CD4-positive, alpha-beta T cell treated with Interleukin-6 for 4 hours (primary cell): Measurements from ENCODE around the gene LCE3C.
"Not testable (repeated sequence)": the region's sequence is repeated elsewhere in the genome, so short reads cannot be mapped to it uniquely, and the experiment has no call there.

ENCODE experiments used
- DNase-seq: peaks from one replicate; pipeline ENCODE4 v3.0.0-alpha.2; 2020; ENCODE audit warnings: mixed read lengths

LCE3C gene

GRCh38 chr1:152599934-152600333, at the start of gene LCE3C:
Gene LCE3C (plus strand): TSS chr1:152600234. CDS start chr1:152600732, 498 bp downstream.
- DNase-seq: no peak

- DNase-seq: no peak
Observed at GRCh38 chr1:152565115-152565514, 34.9 kb upstream of the LCE3C start.

GRCh38 chr1:152565535-152566215, 34.4 kb upstream of the LCE3C start:
- no peak for DNase-seq

GRCh38 chr1:152566681-152567080, 33.4 kb upstream of the LCE3C start, which contains the start of gene LCE3E:
Gene LCE3E (minus strand): TSS chr1:152566780. CDS start chr1:152566208, 572 bp downstream.
- DNase-seq: no peak

- DNase-seq: no peak
Observed at GRCh38 chr1:152577168-152577567, 22.9 kb upstream of the LCE3C start.

GRCh38 chr1:152579526-152579925, 20.5 kb upstream of the LCE3C start:
- not testable (repeated sequence) for DNase-seq

GRCh38 chr1:152580433-152580832, 19.6 kb upstream of the LCE3C start, which contains the start of gene LCE3D:
Gene LCE3D (minus strand): TSS chr1:152580516. CDS start chr1:152579936, 580 bp downstream.
- no peak for DNase-seq

GRCh38 chr1:152582647-152583046, 17.4 kb upstream of the LCE3C start:
- no peak for DNase-seq

- DNase-seq: no peak
Observed at GRCh38 chr1:152585586-152585985, 14.4 kb upstream of the LCE3C start.

- no peak for DNase-seq
Observed at GRCh38 chr1:152596986-152597385, 3.0 kb upstream of the LCE3C start.

GRCh38 chr1:152613511-152613910, 13.5 kb downstream of the LCE3C start, which contains the start of gene LCE3B:
Gene LCE3B (plus strand): TSS chr1:152613811. CDS start chr1:152613811, 0 bp downstream.
- DNase-seq: no peak

- no peak for DNase-seq
Observed at GRCh38 chr1:152621993-152622392, 22.0 kb downstream of the LCE3C start.

GRCh38 chr1:152622803-152623202, 22.8 kb downstream of the LCE3C start, which contains the start of gene LCE3A:
Gene LCE3A (minus strand): TSS chr1:152623103. CDS start chr1:152623103, 0 bp downstream.
- DNase-seq: no peak

- DNase-seq: no peak
Observed at GRCh38 chr1:152623203-152623844, 23.3 kb downstream of the LCE3C start.

- DNase-seq: no peak
Observed at GRCh38 chr1:152626744-152627143, 26.7 kb downstream of the LCE3C start.

GRCh38 chr1:152630596-152630995, 30.6 kb downstream of the LCE3C start:
- no peak for DNase-seq

GRCh38 chr1:152640351-152640750, 40.3 kb downstream of the LCE3C start:
- DNase-seq: no peak

- DNase-seq: no peak
Observed at GRCh38 chr1:152643945-152644344, 43.9 kb downstream of the LCE3C start.

- DNase-seq: no peak
Observed at GRCh38 chr1:152645146-152645545, 45.1 kb downstream of the LCE3C start.

GRCh38 chr1:152646656-152647055, 46.6 kb downstream of the LCE3C start:
- DNase-seq: no peak
